ENCODE results near the gene MYLK4.
A peak's percentile ranks its signal among the peaks of the same experiment; 100 is the strongest.

The MYLK4 gene

GRCh38 chr6:2766767-2767656 is 16.3 kb upstream of the MYLK4 start:
- H3K4me2 ChIP-seq (ENCODE audit: low read length): peak overlapping the region; percentile 91
- no peak overlapping the region for H2AFZ ChIP-seq
- peak overlapping the region; percentile 85 for H3K4me3 ChIP-seq (ENCODE audit: low read depth, low read length)
- no peaks in the 10 kb centered on the region for H3K9me3 ChIP-seq (ENCODE audit: control insufficient read depth, low read length)
- peaks cover 46% of the 10 kb centered on the region for H3K79me2 ChIP-seq
- peaks cover 8% of the 10 kb centered on the region for H3K4me1 ChIP-seq
- no peaks in the 10 kb centered on the region for H3K36me3 ChIP-seq (ENCODE audit: control insufficient read depth, insufficient read depth, low read length)
- H3K27me3 ChIP-seq (ENCODE audit: control insufficient read depth, insufficient read depth, low read length): no peaks in the 10 kb centered on the region
- no peak overlapping the region for H3K9ac ChIP-seq
- no peak for TF ChIP-seq CTCF (IDR thresholded peaks at IDR 0.05)
- H3K27ac ChIP-seq: peak overlapping the region; percentile 80

GRCh38 chr6:2765896-2766766 is 15.4 kb upstream of the MYLK4 start:
- H3K27ac ChIP-seq: peak overlapping the region; percentile 80
- TF ChIP-seq CTCF (IDR thresholded peaks at IDR 0.05): no peak
- H3K4me3 ChIP-seq (ENCODE audit: low read depth, low read length): peak overlapping the region; percentile 85
- H3K9me3 ChIP-seq (ENCODE audit: control insufficient read depth, low read length): no peaks in the 10 kb centered on the region
- H3K79me2 ChIP-seq: peaks cover 40% of the 10 kb centered on the region
- H3K27me3 ChIP-seq (ENCODE audit: control insufficient read depth, insufficient read depth, low read length): no peaks in the 10 kb centered on the region
- peak overlapping the region; percentile 58 for H3K9ac ChIP-seq
- H3K4me1 ChIP-seq: peaks cover 8% of the 10 kb centered on the region
- H2AFZ ChIP-seq: peak overlapping the region; percentile 74
- H3K36me3 ChIP-seq (ENCODE audit: control insufficient read depth, insufficient read depth, low read length): no peaks in the 10 kb centered on the region
- peak overlapping the region; percentile 91 for H3K4me2 ChIP-seq (ENCODE audit: low read length)

GRCh38 chr6:2765166-2765895 is 14.6 kb upstream of the MYLK4 start, which contains the start of gene WRNIP1:
TSS of gene WRNIP1 (plus strand) at chr6:2765393. CDS start at chr6:2765623, 230 bp downstream.
- Histone ChIP-seq H3K27ac (peak within 1 kb of the TSS; percentile 86), H3K9ac (peak within 1 kb of the TSS; percentile 58), H3K79me2 (peaks cover 32% of the 10 kb centered on the region), H3K36me3 (ENCODE audit: control insufficient read depth, insufficient read depth, low read length) (no peaks in the 10 kb centered on the region), H3K9me3 (ENCODE audit: control insufficient read depth, low read length) (no peaks in the 10 kb centered on the region), H3K4me2 (ENCODE audit: low read length) (peak within 1 kb of the TSS; percentile 91), H3K4me3 (ENCODE audit: low read depth, low read length) (peak within 1 kb of the TSS; percentile 85), H3K4me1 (peaks cover 8% of the 10 kb centered on the region), H3K27me3 (ENCODE audit: control insufficient read depth, insufficient read depth, low read length) (no peaks in the 10 kb centered on the region), H2AFZ (peak within 1 kb of the TSS; percentile 92)
- peak; percentile 64 for TF ChIP-seq CTCF (IDR thresholded peaks at IDR 0.05)

- peak overlapping the region; percentile 92 for H2AFZ ChIP-seq
- H3K79me2 ChIP-seq: peaks cover 25% of the 10 kb centered on the region
- peak overlapping the region; percentile 33 for H3K4me2 ChIP-seq (ENCODE audit: low read length)
- H3K9me3 ChIP-seq (ENCODE audit: control insufficient read depth, low read length): no peaks in the 10 kb centered on the region
- H3K4me3 ChIP-seq (ENCODE audit: low read depth, low read length): peak overlapping the region; percentile 50
- no peaks in the 10 kb centered on the region for H3K27me3 ChIP-seq (ENCODE audit: control insufficient read depth, insufficient read depth, low read length)
- no peaks in the 10 kb centered on the region for H3K36me3 ChIP-seq (ENCODE audit: control insufficient read depth, insufficient read depth, low read length)
- no peak overlapping the region for H3K9ac ChIP-seq
- peaks cover 8% of the 10 kb centered on the region for H3K4me1 ChIP-seq
- peak overlapping the region; percentile 86 for H3K27ac ChIP-seq
- no peak for TF ChIP-seq CTCF (IDR thresholded peaks at IDR 0.05)
These were observed 14.0 kb upstream of the MYLK4 start for GRCh38 chr6:2764610-2765165.
